H1 (cell line): ENCODE data around the gene COL4A2. TPM values are rescaled to one million over a fixed set of nuclear protein-coding genes. Genes with fewer than 3 reads are reported as not detected.

Experiments used
- CTCF ChIA-PET: fragments of 300-600 bp; sonication (Branson Sonifier 250); formaldehyde crosslinking; loops from one replicate; lab custom pipeline; 2021; ENCODE audit not compliant: partially characterized antibody; lab: Charles Lee
- POLR2A ChIA-PET: fragments of 300-600 bp; sonication (Branson Sonifier 250); formaldehyde crosslinking; loops from one replicate; lab custom pipeline; 2021; ENCODE audit warnings: inconsistent platforms; ENCODE audit not compliant: partially characterized antibody; lab: Charles Lee
- DNase-seq, 2 experiments: peaks; one replicate each; pipeline versions ENCODE4 v3.0.0 to v3.0.0-alpha.2; 2010 to 2022; ENCODE audit warnings: low spot score in 2 of 2, low read depth in 1 of 2, mixed read lengths in 1 of 2
- FAIRE-seq: peaks from 2 replicates; lab custom pipeline; 2011; peaks lifted over from hg19 to GRCh38; lab: Jason Lieb, UNC
- H2AFZ ChIP-seq: 2 replicates; pipeline ENCODE4 v1.8.1; 2012; ENCODE audit warnings: low read length, inconsistent platforms
- H2AK5ac ChIP-seq: 2 replicates; pipeline ENCODE4 v1.6.1; 2013; ENCODE audit warnings: low read depth, low read length
- H2BK120ac ChIP-seq: replicated peaks from 2 replicates; pipeline ENCODE3; 2013; ENCODE audit warnings: low read depth, low read length, inconsistent platforms
- H2BK12ac ChIP-seq: 2 replicates; pipeline ENCODE4 v1.6.1; 2013; ENCODE audit warnings: low read depth, low read length
- H2BK15ac ChIP-seq: 2 replicates; pipeline ENCODE4 v1.6.1; 2013; ENCODE audit warnings: low read length
- H2BK20ac ChIP-seq: 2 replicates; pipeline ENCODE4 v1.6.1; 2013; ENCODE audit warnings: low read length
- H2BK5ac ChIP-seq: 2 replicates; pipeline ENCODE4 v1.6.1; 2013; ENCODE audit warnings: low read depth, low read length
- H3K14ac ChIP-seq: 2 replicates; pipeline ENCODE4 v1.6.1; 2013; ENCODE audit warnings: inconsistent platforms; ENCODE audit not compliant: insufficient read length
- H3K18ac ChIP-seq: 2 replicates; pipeline ENCODE4 v1.6.1; 2013; ENCODE audit warnings: low read length; ENCODE audit errors: extremely low read depth
- H3K23ac ChIP-seq: 2 replicates; pipeline ENCODE4 v1.6.1; 2013; ENCODE audit warnings: inconsistent platforms; ENCODE audit not compliant: insufficient read length
- H3K23me2 ChIP-seq: 2 replicates; pipeline ENCODE4 v1.6.1; 2013; ENCODE audit warnings: low read depth, low read length
- H3K27ac ChIP-seq: 2 replicates; pipeline ENCODE4 v1.6.1; 2011; ENCODE audit warnings: low read depth, low read length, inconsistent platforms
- H3K27me3 ChIP-seq, 4 experiments: replicated peaks in 1 of 4; 1 replicate in 1 of 4; 2 replicates in 3 of 4; pipeline versions ENCODE4 v1.6.1 to v1.8.1; 2011 to 2013; ENCODE audit warnings: low read length in 3 of 4, mild to moderate bottlenecking in 3 of 4, inconsistent platforms in 2 of 4, mixed read lengths in 2 of 4, moderate library complexity in 1 of 4; ENCODE audit not compliant: control insufficient read depth in 3 of 4, insufficient read depth in 3 of 4; ENCODE audit errors: extremely low read depth in 1 of 4
- H3K36me3 ChIP-seq, 4 experiments: 2 replicates each; pipeline versions ENCODE4 v1.6.1 to v1.8.1; 2011 to 2013; ENCODE audit warnings: mild to moderate bottlenecking in 4 of 4, low read length in 3 of 4, moderate library complexity in 2 of 4, control low read depth in 1 of 4, inconsistent platforms in 1 of 4; ENCODE audit not compliant: insufficient read depth in 4 of 4, control insufficient read depth in 2 of 4
- H3K4ac ChIP-seq: replicated peaks from 2 replicates; pipeline ENCODE3; 2013; ENCODE audit warnings: low read length, low read depth, mixed read lengths, inconsistent platforms; ENCODE audit not compliant: insufficient read length
- H3K4me1 ChIP-seq, 4 experiments: replicated peaks in 1 of 4; 1 replicate in 1 of 4; 2 replicates in 3 of 4; pipeline versions ENCODE4 v1.6.1 to v1.8.1; 2011 to 2013; ENCODE audit warnings: low read length in 3 of 4, inconsistent platforms in 2 of 4, mixed read lengths in 1 of 4; ENCODE audit not compliant: insufficient read depth in 4 of 4, control insufficient read depth in 3 of 4
- H3K4me2 ChIP-seq, 2 experiments: 2 replicates each; pipeline versions ENCODE4 v1.6.1 to v1.8.1; 2011 to 2013; ENCODE audit warnings: low read depth in 2 of 2, low read length in 2 of 2, control low read depth in 1 of 2, inconsistent platforms in 1 of 2, mild to moderate bottlenecking in 1 of 2; ENCODE audit not compliant: insufficient read depth in 1 of 2
- H3K4me3 ChIP-seq, 4 experiments: fragments of 200-600, 300-600 bp in 1 of 4; sonication (generic), shearing (Covaris generic), sonication (Bioruptor Twin) in 1 of 4; 2 replicates each; pipeline versions ENCODE4 v1.5.1 to v1.8.1; 2011 to 2016; ENCODE audit warnings: low read length in 4 of 4, low read depth in 3 of 4, control low read depth in 2 of 4, inconsistent platforms in 2 of 4, mild to moderate bottlenecking in 2 of 4, mixed read lengths in 1 of 4, moderate library complexity in 1 of 4; ENCODE audit not compliant: insufficient read depth in 2 of 4; ENCODE audit errors: extremely low read depth in 1 of 4
- H3K56ac ChIP-seq: replicated peaks from 2 replicates; pipeline ENCODE3; 2013; ENCODE audit warnings: low read depth, mild to moderate bottlenecking, mixed read lengths, low read length, inconsistent platforms; ENCODE audit not compliant: insufficient read length
- H3K79me1 ChIP-seq: 2 replicates; pipeline ENCODE4 v1.6.1; 2013; ENCODE audit warnings: low read depth, low read length, control low read depth
- H3K79me2 ChIP-seq, 2 experiments: 2 replicates each; pipeline versions ENCODE4 v1.6.1 to v1.8.1; 2012 to 2013; ENCODE audit warnings: low read length in 2 of 2, mild to moderate bottlenecking in 2 of 2, inconsistent platforms in 1 of 2; ENCODE audit not compliant: insufficient read depth in 2 of 2, control insufficient read depth in 1 of 2
- H3K9ac ChIP-seq, 4 experiments: replicated peaks in 1 of 4; 1 replicate in 1 of 4; 2 replicates in 3 of 4; pipeline versions ENCODE4 v1.6.1 to v1.8.1; 2011 to 2013; ENCODE audit warnings: low read depth in 3 of 4, low read length in 3 of 4, control low read depth in 2 of 4, mild to moderate bottlenecking in 2 of 4, moderate library complexity in 2 of 4, inconsistent platforms in 1 of 4; ENCODE audit errors: extremely low read depth in 1 of 4
- H3K9me3 ChIP-seq, 2 experiments: 2 replicates each; pipeline versions ENCODE4 v1.6.1 to v1.8.1; 2012 to 2013; ENCODE audit warnings: mild to moderate bottlenecking in 2 of 2, moderate library complexity in 2 of 2, control low read depth in 1 of 2, inconsistent platforms in 1 of 2, low read depth in 1 of 2, low read length in 1 of 2, mixed read lengths in 1 of 2; ENCODE audit not compliant: insufficient read depth in 2 of 2
- H4K20me1 ChIP-seq, 2 experiments: replicated peaks in 1 of 2; 2 replicates each; pipeline versions ENCODE3 to v1.8.1; 2011 to 2013; ENCODE audit warnings: inconsistent platforms in 2 of 2, low read length in 2 of 2, mild to moderate bottlenecking in 1 of 2; ENCODE audit not compliant: insufficient read depth in 2 of 2, control insufficient read depth in 1 of 2
- H4K5ac ChIP-seq: 2 replicates; pipeline ENCODE4 v1.6.1; 2013; ENCODE audit warnings: low read length, low read depth, mixed read lengths, inconsistent platforms; ENCODE audit not compliant: insufficient read length
- H4K8ac ChIP-seq: 2 replicates; pipeline ENCODE4 v1.8.0; 2013; ENCODE audit warnings: mild to moderate bottlenecking, moderate library complexity, low read length, inconsistent platforms; ENCODE audit not compliant: insufficient read depth; ENCODE audit errors: extremely low read depth
- H4K91ac ChIP-seq: replicated peaks from 2 replicates; pipeline ENCODE3; 2013; ENCODE audit warnings: low read length, mixed read lengths, inconsistent platforms; ENCODE audit not compliant: insufficient read length
- CBX5 ChIP-seq: fragments of 300-800, 300-1000 bp; sonication (generic); IDR thresholded peaks from 2 replicates; pipeline ENCODE4 v1.7.1; 2016; ENCODE audit warnings: antibody characterized with exemption, low read length, low read depth
- CTBP2 ChIP-seq: IDR thresholded peaks from 2 replicates; pipeline ENCODE4 v1.7.0; 2011; ENCODE audit warnings: borderline replicate concordance, mild to moderate bottlenecking, moderate library complexity, mixed read lengths, low read length; ENCODE audit not compliant: insufficient read depth, insufficient read length
- CTCF ChIP-seq, 3 experiments: IDR thresholded peaks; 1 replicate in 2 of 3; 2 replicates in 1 of 3; pipeline versions ENCODE4 v1.5.1 to v1.6.1; 2011; ENCODE audit warnings: low read length in 3 of 3, mild to moderate bottlenecking in 3 of 3, inconsistent platforms in 2 of 3, low read depth in 1 of 3, moderate library complexity in 1 of 3; ENCODE audit not compliant: insufficient read depth in 1 of 3; ENCODE audit errors: control extremely low read depth in 1 of 3
- HDAC2 ChIP-seq, 2 experiments: fragments of 300-600 bp in 1 of 2; sonication (generic) in 1 of 2; IDR thresholded peaks; 2 replicates each; pipeline ENCODE4 v1.6.1; 2011 to 2012; ENCODE audit warnings: low read depth in 2 of 2, low read length in 2 of 2, mild to moderate bottlenecking in 2 of 2, moderate library complexity in 2 of 2, borderline replicate concordance in 1 of 2, inconsistent platforms in 1 of 2
- KDM4A ChIP-seq: IDR thresholded peaks from one replicate; pipeline ENCODE4 v1.7.1; 2012; ENCODE audit warnings: low read depth, mild to moderate bottlenecking, moderate library complexity, low read length, inconsistent platforms; ENCODE audit not compliant: severe bottlenecking
- KDM5A ChIP-seq: fragments of 200-600 bp; IDR thresholded peaks from 2 replicates; pipeline ENCODE4 v1.7.1; 2012; ENCODE audit warnings: mild to moderate bottlenecking, low read length, inconsistent platforms, mixed read lengths
- NANOG ChIP-seq: IDR thresholded peaks from 2 replicates; pipeline ENCODE4 v1.6.1; 2011; ENCODE audit warnings: low read length, low read depth, mild to moderate bottlenecking, inconsistent platforms; ENCODE audit not compliant: insufficient read depth, poor library complexity, severe bottlenecking
- SIN3A ChIP-seq, 2 experiments: IDR thresholded peaks in 1 of 2; conservative IDR thresholded peaks in 1 of 2; 2 replicates each; pipeline ENCODE4 v1.6.1; 2011 to 2012; ENCODE audit warnings: low read length in 2 of 2, improper control_type of control experiment in 1 of 2, low read depth in 1 of 2, mild to moderate bottlenecking in 1 of 2
- SP2 ChIP-seq: IDR thresholded peaks from 2 replicates; pipeline ENCODE4 v1.6.1; 2012; ENCODE audit warnings: mild to moderate bottlenecking, low read length, inconsistent platforms
- TCF12 ChIP-seq: IDR thresholded peaks from 2 replicates; pipeline ENCODE4 v1.6.1; 2011; ENCODE audit warnings: low read depth, mild to moderate bottlenecking, low read length
- WGBS, 2 experiments: shearing (Covaris generic) in 1 of 2; methylation state at CpG; one replicate each; pipeline versions ENCODE4 v1.1.6 to v1.1.7; 2013 to 2015; ENCODE audit warnings: low lambda C conversion rate in 2 of 2, mixed read lengths in 2 of 2, inconsistent platforms in 1 of 2, low coverage in 1 of 2, missing lambda C conversion rate in 1 of 2; ENCODE audit not compliant: insufficient replicate concordance in 2 of 2, insufficient coverage in 1 of 2, insufficient read length in 1 of 2; ENCODE audit errors: extremely low coverage in 1 of 2, missing lambda C conversion rate in 1 of 2; 5-methylcytosine and 5-hydroxymethylcytosine counted together
- polyA plus RNA-seq, 7 experiments: library from polyadenylated mRNA; depleted of rRNA in 3 of 7; stranded (reverse) in 5 of 7; unstranded in 2 of 7; fragments of >200 nt in 5 of 7; fragments of 200-250 nt in 2 of 7; gene quantifications; 1 replicate in 5 of 7; 2 replicates in 1 of 7; 4 replicates in 1 of 7; pipeline versions ENCODE4 v1.2.1 to v1.2.3, GENCODE V29; 2011 to 2013; ENCODE audit warnings: missing spikeins in 2 of 7, mixed read lengths in 2 of 7
- total RNA-seq: library from RNA; stranded (reverse); fragmentation: NEBNext Ultra II Directional; extraction: Animal tissue kit (Norgen Biotek cat#: 25700); gene quantifications from 2 replicates; pipeline ENCODE4 v1.2.1, GENCODE V29; 2021

COL4A2 gene
- total and polyA plus RNA-seq, 2 of the 8 experiments (the other 6 are each of a cell fraction or from before 2014, with no cell fraction given): 80.4 to 87.3 TPM

- Histone ChIP-seq H3K18ac (no peak overlapping the region), H4K20me1 (peaks cover 0 to 4% of the 10 kb centered on the region in 2 experiments), H3K4me3 (no peak overlapping the region), H2BK20ac (no peak overlapping the region), H3K56ac (no peak overlapping the region), H3K9ac (no peak overlapping the region), H3K27ac (no peak overlapping the region), H3K36me3 (peaks cover 0 to 4% (median 0%) of the 10 kb centered on the region in 4 experiments; a peak in 1 of 8 replicates), H2AFZ (no peak overlapping the region), H3K9me3 (peaks cover 0 to 6% of the 10 kb centered on the region in 2 experiments; a peak in 1 of 4 replicates), H2BK5ac (no peak overlapping the region), H3K23ac (no peak overlapping the region), H2AK5ac (no peak overlapping the region), H3K27me3 (no peaks in the 10 kb centered on the region), H4K8ac (no peak overlapping the region), H3K4ac (no peak overlapping the region), H3K79me2 (peaks cover 0 to 8% of the 10 kb centered on the region in 2 experiments; a peak in 1 of 4 replicates), H4K91ac (no peak overlapping the region), H3K79me1 (peaks cover 8% of the 10 kb centered on the region), H2BK120ac (no peak overlapping the region), H4K5ac (no peak overlapping the region), H2BK15ac (no peak overlapping the region), H3K14ac (no peak overlapping the region), H2BK12ac (no peak overlapping the region), H3K4me1 (no peaks in the 10 kb centered on the region; a peak in 1 of 7 replicates), H3K4me2 (no peak overlapping the region), H3K23me2 (no peaks in the 10 kb centered on the region)
- no peak for FAIRE-seq
- ChIA-PET CTCF (interaction anchor here (1.0 to 2.0 kb wide), 3 partner anchors 12 to 20 kb away, joined by 3 to 7 read pairs (median 4); no protein-coding TSS in a partner anchor), POLR2A (interaction anchor here (2.1 kb wide), 2 partner anchors 16 to 21 kb away, joined by 8 read pairs; partner anchors contain the start of gene RAB20)
- 97% methylated on average over 5 of the region's 5 CpGs; no CpG with 5 or more reads in 1 of the 2 experiments for WGBS, 2 experiments
- DNase-seq: no peak
- no peak for TF ChIP-seq SP2
- no peak for TF ChIP-seq CTCF (IDR thresholded peaks at IDR 0.05; ENCODE audit: control extremely low read depth in 1 of 3, insufficient read depth in 1 of 3, low read depth in 1 of 3, low read length in 3 of 3)
- TF ChIP-seq CBX5: no peak
- TF ChIP-seq KDM4A: no peak
- TF ChIP-seq CTBP2: no peak
- TF ChIP-seq KDM5A: no peak
- TF ChIP-seq SIN3A (conservative IDR thresholded peaks at IDR 0.05 in 1 of 2, IDR thresholded peaks at IDR 0.05 in 1 of 2; ENCODE audit: low read depth in 1 of 2, low read length in 2 of 2): no peak
- no peak for TF ChIP-seq HDAC2 (IDR thresholded peaks at IDR 0.05; ENCODE audit: borderline replicate concordance in 1 of 2, low read depth in 2 of 2, low read length in 2 of 2)
- no peak for TF ChIP-seq NANOG
- no peak for TF ChIP-seq TCF12
These were observed 232.8 kb downstream of the COL4A2 start for GRCh38 chr13:110539894-110540293.
